Fibroblast of skin of left biceps (primary cell): ENCODE measurements around the gene MRPS14.
A peak's percentile ranks its signal among the peaks of the same experiment; 100 is the strongest.
"Not testable (repeated sequence)": the region's sequence is repeated elsewhere in the genome, so short reads cannot be mapped to it uniquely, and the experiment has no call there.

Source experiments
- DNase-seq, 2 experiments: peaks; one replicate each; pipeline ENCODE4 v3.0.0-alpha.2; 2013; ENCODE audit warnings: low read depth in 2 of 2

MRPS14 gene

DNA sequence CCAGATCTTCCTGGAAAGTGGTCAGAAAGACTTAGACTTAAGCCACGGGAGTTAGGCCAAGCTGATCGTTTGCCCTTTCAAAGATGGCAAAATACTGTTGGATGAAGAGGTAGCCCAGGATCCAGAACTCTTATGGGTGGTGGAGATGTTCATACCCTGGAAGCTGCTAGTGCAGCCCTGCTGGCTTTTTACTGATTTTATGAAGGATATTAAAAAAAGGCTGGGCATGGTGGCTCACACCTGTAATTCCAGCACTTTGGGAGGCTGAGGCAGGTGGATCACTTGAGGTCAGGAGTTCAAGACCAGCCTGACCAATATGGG lies 657 bp upstream of the MRPS14 start:
- DNase-seq = not testable (repeated sequence)

DNA sequence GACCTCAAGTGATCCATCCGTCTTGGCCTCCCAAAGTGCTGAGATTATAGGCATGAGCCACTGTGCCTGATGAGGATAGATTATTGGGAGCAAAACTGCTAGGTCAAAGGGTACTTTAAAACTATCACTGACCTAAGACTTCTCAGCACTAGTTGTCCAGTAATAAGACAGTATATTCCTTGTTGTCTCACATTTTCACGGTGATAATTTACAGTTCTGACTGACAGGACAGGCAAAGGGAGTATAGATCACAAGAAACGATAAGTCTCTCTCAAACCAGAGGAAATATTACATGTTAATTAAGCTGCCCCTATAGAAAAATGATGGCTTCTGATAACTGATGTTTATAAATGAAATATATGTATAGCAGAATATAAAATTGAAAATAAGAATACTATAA lies 3.7 kb downstream of the MRPS14 start:
- DNase-seq = no peak

DNA sequence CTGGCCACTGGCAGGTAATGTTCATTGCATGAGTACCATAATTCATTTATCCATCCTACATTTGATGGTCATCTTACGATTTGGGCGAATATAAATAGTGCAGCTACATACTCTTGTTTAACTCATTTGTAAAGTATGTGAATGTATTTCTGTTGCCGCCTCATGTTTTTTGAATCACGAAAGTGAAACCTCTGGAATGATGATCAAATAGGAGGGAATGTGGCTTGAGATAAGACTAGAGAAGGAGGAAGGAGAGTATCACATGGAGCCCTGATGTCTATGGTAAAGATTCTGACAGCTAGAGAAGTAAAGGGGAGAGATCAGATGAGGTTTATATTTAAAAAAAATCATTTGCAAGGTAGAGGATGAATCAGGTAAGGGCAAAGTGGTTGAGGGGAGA lies 8.0 kb downstream of the MRPS14 start:
- DNase-seq = peak; percentile 36 to 40

DNA sequence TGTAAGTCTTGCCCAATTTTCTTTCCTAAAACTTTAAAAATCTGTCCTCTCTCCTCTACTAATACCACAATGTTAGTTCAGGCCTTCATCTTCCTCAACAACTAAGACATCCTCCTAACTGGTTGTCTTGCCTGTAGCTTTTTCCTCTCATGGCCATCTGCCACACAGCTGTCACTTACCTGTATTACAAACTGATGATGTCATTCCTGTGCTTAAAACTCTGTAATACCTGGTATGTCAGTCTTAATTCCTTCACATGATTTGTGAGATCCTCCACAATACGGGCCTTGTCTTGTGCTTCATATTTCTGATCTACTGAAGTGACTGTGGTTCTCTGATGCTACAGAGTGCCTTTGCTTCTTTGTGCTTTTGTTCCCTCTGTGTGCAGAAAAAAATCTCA lies 9.8 kb downstream of the MRPS14 start:
- DNase-seq = no peak

DNA sequence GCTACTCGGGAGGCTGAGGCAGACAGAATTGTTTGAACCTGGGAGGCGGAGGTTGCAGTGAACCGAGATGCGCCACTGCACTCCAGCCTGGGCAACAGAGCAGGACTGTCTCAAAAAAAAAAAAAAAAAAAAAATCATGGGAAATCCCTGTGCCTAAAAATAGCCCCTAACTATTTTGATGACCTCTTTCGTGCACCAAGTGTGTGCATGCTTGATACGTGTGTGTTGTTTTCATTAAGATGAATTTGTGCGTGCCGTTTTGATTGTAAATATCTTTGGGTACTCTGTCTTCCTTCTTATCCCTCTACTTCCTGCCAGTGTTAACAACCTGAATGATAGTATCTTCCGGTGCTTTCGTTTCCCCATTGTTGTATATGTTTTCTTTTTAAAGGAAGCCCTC lies 13.7 kb downstream of the MRPS14 start:
- DNase-seq = no peak

DNA sequence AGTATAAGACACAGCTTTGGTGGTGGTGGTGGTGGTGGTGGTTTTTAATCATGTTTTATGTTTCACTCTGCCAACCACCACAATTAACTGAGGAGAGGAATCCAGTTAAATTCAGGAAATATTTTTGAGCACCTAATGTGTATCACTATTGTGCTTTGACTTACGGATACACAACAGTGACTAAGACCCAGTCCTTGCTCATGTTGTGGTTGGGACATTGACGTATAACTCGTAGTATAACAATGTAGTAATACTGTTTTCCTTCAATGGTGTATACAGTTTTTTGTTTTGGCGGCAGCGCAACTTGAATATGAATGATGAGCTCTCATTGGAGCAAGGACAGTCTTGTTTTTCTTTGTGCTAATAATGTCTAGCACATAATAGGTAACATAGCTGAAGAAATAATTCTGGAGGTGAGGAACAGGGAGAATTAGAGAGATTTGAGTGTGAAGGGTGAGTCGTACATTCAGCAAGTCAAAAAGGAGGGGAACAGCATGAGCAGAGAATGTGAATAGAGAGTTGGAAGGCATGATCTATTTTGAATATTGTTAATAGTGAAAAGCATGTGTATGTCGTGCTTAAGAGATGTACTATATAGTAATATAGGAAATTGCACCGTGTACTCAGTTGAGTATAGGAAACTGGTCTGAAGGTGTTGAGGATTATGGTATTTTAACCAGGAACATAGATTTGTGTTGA lies 18.0 kb downstream of the MRPS14 start:
- DNase-seq = no peak

DNA sequence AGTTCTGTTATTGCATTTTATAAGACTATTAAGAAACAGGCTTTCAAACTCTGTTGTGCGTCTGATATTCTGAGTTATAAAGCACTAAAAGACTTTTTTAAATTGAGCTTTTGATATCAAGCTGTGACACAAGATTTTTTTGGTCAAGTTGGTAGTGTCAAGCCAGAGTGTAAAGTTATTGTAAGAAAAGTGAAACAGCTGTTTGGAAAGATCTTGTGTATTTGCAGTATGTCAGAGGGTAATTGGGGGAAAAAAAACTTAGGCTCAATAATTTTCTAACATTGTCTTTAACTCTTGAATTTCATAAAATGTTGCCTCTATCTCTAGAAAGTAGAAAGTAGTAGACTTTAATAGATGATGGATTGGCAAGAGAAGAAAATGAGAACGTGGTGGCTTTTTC lies 19.7 kb downstream of the MRPS14 start:
- DNase-seq = no peak

DNA sequence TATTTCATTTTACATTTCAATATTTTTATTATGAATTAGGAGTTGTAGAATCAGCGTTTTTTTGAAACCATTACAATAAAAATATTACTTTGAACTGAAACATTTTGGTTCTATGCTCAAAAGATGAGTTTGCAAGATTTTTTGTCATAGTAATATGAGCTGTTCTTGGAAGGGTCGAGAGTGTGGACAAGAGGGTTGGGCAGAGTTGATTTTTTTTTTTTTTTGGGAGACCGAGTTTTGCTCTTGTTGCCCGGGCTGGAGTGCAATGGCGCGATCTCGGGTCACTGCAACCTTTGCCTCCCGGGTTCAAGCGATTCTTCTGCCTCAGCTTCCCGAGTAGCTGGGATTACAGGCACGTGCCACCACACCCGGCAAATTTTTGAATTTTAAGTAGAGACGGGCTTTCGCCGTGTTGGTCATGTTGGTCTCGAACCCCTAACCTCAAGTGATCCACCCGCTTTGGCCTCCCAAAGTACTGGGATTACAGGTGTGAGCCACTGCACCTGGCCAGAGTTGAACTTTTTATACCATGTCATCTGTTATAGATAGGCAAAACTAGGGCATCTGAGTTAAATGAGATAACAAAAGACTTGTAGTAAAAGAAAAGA lies 20.2 kb downstream of the MRPS14 start:
- no peak for DNase-seq

DNA sequence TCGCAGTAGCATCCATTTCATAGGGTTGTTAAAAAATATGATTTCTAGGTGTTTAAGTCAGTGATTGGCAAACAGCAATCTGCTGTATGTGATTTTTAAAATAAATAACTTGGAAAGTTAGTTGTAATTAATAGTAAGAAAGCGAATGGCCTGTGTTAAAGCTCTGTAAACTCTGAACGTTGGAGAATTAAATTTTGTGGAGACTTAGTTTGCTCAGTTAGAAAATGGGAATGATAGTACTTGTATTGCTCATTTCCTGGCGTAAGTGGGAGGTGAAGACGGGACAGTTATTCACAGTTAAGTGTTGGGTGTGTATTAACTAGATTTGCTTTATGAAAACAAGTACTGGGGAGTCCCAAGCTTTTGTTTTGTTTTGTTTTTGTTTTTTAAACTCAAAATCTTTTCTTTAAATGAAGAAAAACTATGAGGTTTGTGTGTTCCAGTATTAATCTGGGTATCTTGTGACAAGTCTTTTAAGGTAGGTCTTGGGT lies 22.5 kb downstream of the MRPS14 start:
- DNase-seq = no peak

DNA sequence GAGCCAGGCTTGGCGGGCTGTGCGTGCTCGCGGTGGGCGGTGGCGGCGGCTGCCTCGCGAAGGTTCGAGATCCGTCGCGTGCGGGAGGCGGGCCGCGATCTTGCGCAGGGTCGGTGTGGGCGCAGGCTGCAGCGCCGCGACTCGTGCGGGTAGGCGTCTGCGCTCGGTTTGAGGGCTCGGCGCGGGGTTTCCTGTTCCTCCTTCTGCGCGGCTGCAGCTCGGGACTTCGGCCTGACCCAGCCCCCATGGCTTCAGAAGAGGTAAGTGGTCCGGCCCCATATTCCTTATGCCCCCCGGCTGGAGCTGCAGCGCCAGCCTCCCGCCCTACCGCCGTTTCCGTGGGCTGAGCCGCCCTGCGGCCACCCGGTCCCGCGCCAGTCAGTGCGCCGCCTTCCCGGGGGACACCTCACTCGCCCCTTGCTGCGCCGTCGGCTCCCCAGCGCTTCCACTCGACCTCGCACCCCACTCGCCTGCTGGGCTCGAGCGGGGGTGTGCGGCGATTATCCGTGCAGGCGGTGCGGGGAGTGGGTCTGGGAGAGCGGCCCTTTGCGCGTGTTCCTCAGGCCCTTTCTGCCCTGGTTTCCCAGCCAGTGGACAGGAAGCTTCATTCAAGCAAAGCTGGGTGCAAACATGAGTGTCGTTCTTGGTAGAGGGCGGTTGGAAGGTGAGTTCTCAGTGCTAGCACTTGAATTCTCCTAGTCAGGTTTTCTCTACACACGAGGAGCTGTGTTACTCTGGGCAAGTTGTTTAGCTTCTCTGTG lies 23.1 kb downstream of the MRPS14 start, which contains the start of gene CACYBP:
Gene CACYBP (plus strand): TSS at position 12 of the 761 bp plus-strand sequence. CDS start 234 bp downstream, at position 246.
- DNase-seq = no peak

DNA sequence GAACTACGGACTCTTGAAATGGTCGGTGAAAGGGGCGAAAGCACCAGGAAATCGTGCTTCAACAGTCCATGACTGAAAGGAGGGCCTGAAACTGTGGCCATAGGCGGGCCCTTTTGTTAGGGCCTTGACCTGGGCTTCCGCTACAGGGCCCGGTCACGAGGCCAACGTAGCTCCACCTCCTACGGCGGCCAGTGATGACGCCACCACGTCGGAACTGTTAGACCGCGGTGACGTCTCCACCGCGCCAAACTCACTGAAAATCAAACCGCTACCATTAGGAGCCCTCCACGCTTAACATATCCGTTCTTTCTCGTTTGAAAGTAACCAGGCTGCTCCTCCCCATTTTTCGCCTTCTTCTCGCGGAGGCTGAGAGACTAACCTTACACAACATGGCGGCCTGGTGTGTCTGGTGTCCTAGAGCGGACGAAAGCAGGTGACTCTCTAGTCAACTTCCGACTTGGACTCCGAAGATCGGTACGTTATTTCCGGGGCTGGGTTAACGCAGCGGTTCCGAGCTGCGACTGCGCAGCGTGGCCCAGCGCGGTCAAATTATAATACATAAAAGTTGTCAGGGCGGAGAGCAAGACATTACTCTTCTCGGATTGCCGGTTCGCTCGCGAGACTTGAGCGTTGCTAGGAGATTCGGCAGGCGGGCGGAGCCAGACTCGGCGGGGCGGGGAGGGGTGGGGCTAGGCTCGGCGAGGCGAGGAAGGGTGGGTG lies 23.8 kb downstream of the MRPS14 start:
- peak; percentile 99 for DNase-seq

DNA sequence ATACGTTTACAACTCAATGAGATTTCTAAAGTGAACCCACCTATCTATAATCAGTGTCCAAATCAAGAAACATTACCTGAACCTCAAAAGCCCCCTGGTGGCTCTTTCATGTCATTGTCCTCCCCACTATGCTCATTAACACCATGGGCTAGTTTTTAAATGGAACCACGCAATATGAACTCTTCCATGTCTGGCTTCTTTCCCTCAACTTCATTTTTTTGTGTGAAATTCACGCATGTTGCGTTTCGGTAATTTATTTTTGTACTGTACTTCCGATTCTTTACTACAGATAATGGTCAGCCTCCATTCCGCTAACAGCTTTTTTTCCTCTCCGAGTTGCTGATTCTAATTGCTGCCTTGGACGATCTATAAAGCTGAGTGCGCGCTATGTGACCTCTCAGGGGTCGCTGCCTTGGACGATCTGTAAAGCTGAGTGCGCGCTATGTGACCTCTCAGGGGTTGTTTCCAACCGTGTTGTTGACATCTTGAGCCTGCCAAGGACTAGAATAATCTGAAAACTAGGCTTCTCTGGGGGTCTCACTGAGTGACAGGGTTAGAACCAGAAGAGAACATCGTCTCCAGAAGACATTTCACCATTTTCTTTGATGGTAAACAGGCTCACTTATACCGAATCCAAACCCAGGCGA lies 24.5 kb downstream of the MRPS14 start:
- no peak for DNase-seq

DNA sequence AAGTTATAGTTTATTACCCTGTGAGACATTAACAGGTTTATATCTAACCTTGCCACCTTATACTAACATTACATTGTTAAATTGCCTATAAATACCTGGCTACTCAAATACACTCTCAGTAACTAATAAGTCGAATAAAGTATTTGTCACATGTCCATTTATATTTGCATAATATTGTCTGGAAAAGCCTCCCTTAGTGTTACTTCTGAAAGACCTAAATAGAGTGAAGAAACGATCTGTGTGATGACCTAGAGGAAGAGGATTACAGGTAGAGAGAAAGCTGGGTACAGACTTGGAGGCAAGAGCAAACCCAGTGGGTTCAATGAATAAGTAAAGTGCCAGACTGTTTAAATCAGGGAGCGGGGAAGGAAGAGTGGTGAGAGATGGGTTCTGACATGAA lies 26.2 kb downstream of the MRPS14 start:
- no peak for DNase-seq

DNA sequence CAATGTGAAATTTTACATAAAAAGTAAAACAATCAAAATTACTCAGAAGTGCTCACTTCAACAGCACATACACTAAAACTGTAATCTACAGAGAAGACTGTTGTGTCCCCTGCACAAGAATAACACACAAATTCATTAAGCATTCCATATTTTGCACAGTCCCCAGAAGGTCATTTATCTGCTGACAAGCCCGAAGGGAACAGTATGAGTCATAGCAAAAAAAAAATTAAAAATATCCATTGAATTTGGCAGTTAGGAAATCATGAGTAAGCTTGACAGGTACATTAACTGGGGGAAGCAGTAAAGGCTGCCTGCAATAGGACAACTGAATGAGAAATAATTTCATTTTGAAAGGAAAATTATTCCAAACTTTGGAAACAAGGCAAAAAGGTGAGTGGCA lies 26.7 kb downstream of the MRPS14 start:
- no peak for DNase-seq

DNA sequence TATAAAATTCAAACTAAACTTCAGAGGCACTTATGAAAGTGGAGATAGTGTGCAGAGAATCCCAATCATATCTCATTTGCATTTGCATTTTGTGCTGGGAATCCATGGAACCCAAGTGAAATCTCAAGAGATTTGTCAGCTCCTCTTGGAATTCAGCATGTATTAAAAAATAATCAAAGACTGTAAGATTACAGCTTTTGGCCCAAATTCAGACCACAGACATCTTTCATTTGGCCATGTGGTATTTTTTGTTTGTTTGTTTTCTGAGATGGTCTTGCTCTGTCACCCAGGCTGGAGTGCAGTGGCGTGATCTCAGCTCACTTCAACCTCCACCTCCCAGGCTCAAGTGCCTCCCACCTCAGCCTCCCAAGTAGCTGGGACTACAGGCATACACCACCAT lies 27.3 kb downstream of the MRPS14 start:
- DNase-seq = no peak

DNA sequence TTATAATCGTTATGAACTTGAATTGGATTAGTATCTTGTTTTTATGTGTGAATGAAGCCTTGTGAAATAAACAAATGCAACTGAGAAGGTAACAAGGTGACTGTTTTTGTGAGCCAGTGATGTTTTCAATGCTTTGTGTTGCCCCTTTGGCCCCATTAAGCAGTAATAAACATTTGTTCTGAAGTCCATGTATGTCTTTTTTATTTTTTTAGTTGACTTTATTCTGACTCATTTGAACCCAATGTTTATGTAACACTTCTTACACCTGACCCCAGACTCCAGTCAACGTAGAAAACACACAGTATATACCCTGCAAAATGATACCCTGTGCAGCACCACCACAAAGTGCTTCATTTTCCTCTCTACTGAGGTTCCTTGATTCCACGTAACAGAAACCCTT lies 28.1 kb downstream of the MRPS14 start:
- DNase-seq = no peak

DNA sequence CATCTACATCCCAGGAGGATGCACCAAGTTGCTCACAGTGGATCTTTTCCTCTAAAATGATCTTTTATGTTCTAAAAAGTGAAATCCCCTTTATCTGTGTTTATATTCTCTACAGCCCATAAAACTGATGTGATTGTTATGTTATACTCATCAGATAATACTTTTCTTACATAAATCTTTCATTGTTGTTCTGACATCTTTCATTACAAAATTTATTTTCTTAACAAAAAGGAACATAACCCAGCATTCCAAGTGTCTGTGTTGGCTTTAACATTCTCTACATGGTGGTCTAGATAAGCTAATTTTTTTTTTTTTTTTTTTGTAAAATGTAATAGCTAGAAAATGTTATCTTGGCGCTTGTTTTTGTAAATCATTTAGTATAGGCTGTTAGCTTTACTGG lies 31.8 kb downstream of the MRPS14 start:
- DNase-seq = no peak

DNA sequence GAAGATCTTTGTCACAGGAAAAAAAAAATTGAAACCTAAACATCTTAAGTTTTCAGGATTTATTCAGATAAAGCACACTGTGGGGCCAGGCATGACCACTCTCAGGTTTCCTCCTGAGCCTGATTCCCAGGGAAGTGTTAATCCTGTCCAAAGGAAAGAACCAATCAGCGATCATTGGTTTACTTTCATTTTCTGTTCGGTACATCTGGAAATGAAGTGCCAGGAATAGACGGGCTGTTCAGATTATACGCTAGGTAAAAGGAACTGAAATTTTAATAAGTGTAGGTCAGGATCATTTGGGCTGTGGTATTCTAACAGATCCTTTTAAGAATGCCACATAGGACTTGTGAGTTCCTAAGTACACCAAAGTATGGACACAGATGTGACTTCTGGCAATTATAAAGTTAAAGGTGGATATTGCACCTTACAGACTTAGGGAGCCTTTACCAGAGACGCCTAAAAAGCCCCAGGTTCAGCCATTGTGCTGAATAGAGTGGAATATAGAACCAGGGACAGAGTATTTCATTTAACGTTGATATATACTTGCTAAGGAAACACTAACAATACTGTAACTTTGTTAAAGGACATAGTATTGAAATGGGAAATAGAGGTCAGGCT lies 32.7 kb downstream of the MRPS14 start:
- DNase-seq = no peak

DNA sequence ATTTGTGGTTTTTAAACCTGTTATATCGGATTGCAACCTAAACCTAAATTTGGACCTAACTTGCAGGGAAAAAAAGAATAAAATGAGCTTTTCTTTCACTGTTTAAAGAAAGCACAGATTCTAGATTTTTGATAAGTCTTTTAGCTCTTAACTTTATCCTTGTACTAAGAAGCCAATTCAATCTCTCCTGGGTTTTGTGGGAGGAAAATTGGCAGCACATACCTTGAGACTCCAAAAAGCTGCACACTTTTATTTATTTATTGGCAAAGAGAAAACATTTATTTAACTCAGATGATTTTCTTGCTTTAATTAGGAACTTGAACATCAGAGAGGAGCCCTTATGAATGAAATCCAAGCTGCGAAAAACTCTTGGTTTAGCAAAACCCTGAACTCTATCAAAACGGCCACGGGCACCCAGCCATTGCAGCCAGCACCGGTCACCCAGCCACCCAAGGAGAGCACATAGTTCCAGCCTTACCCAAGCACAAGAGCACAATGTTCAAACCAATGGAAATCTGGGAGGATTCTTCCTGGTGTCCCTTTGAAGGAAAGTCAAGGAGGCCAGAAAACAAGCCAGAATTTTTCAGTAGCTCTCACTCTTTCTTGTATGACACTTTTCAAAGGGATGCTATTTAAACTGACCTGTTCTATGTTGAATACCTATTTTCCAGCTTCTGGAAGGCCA lies 33.5 kb downstream of the MRPS14 start:
- DNase-seq = no peak

DNA sequence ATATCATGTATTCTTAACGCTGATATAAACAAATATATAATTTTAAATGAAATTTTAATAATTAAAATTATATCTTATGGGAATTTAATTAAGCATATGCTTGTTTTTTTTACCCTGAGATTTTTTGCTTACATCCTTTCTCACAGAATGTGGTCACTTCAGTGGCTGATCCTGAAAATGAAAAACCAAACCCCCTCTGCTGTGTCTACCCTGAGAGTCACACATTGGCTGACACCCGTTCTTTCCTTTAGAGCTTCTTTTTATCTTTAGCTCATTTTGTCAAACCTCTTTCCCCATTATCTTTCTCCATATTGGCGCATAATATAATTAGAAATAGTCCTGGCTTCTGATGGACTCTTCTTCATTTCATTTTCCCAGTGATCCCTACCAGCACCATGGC lies 34.2 kb downstream of the MRPS14 start:
- DNase-seq = no peak

DNA sequence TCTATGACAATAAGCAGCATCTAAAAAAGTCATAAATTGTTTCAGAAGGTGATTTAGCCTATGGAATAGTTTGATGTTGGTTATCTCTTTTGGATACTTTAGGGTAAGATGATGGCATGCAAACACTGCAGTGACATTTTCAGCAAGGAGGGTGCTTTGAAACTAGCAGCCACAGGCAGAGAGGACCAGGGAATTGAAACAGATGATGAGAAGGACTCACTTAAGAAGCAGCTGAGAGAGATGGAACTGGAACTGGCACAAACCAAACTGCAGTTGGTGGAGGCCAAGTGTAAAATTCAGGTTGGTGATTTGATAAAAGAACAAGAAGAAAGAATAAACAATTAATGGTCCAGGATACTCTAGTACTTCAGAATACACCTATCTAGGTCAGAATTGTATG lies 34.7 kb downstream of the MRPS14 start:
- DNase-seq = no peak
